Loucy (cell line): ENCODE data around the gene ART4.

Experiments used
- H2AFZ ChIP-seq: fragments of 200-600 bp; sonication (generic); 2 replicates; pipeline ENCODE4 v1.6.0; 2016; ENCODE audit warnings: antibody characterized with exemption, mild to moderate bottlenecking, low read length, moderate library complexity
- H3F3A ChIP-seq: fragments of 200-600 bp; 2 replicates; pipeline ENCODE4 v1.6.0; 2016; ENCODE audit warnings: antibody characterized with exemption, low read depth, mild to moderate bottlenecking
- H3K27me3 ChIP-seq: fragments of 200-600 bp; sonication (generic); 2 replicates; pipeline ENCODE4 v1.6.1; 2014; ENCODE audit warnings: low read length, mild to moderate bottlenecking; ENCODE audit not compliant: insufficient read depth, poor library complexity, severe bottlenecking
- H3K36me3 ChIP-seq: fragments of 200-600 bp; sonication (generic); 2 replicates; pipeline ENCODE4 v1.6.1; 2016; ENCODE audit warnings: low read length; ENCODE audit not compliant: insufficient read depth
- H3K4me1 ChIP-seq: fragments of 200-600 bp; sonication (generic); 2 replicates; pipeline ENCODE4 v1.5.1; 2014; ENCODE audit warnings: low read length, mild to moderate bottlenecking; ENCODE audit not compliant: insufficient read depth, poor library complexity, severe bottlenecking
- H3K4me2 ChIP-seq: fragments of 200-600 bp; sonication (generic); 2 replicates; pipeline ENCODE4 v1.6.0; 2014; ENCODE audit warnings: antibody characterized with exemption, low read length, low read depth, mild to moderate bottlenecking; ENCODE audit not compliant: poor library complexity, severe bottlenecking
- H3K4me3 ChIP-seq: fragments of 200-600 bp; sonication (generic); 2 replicates; pipeline ENCODE4 v1.5.1; 2014; ENCODE audit warnings: low read length, mild to moderate bottlenecking, mixed read lengths; ENCODE audit not compliant: poor library complexity, severe bottlenecking
- H3K79me2 ChIP-seq: fragments of 200-600 bp; sonication (generic); 2 replicates; pipeline ENCODE4 v1.6.1; 2014; ENCODE audit warnings: low read length; ENCODE audit not compliant: insufficient read depth
- H3K9ac ChIP-seq: fragments of 200-600 bp; sonication (generic); 2 replicates; pipeline ENCODE4 v1.6.0; 2014; ENCODE audit warnings: mild to moderate bottlenecking, low read depth, low read length, moderate library complexity; ENCODE audit not compliant: poor library complexity, severe bottlenecking
- H3K9me2 ChIP-seq: fragments of 200-600 bp; sonication (generic); replicated peaks from 2 replicates; pipeline ENCODE4 v1.6.1; 2016; ENCODE audit warnings: low read depth, low read length, mixed read lengths
- H3K9me3 ChIP-seq: fragments of 200-600 bp; sonication (generic); 2 replicates; pipeline ENCODE4 v1.6.1; 2014; ENCODE audit warnings: mild to moderate bottlenecking, antibody characterized with exemption, low read length, low read depth; ENCODE audit not compliant: insufficient read depth
- H4K20me1 ChIP-seq: fragments of 200-600 bp; sonication (generic); 2 replicates; pipeline ENCODE4 v1.6.0; 2014; ENCODE audit warnings: antibody characterized with exemption, low read length, mild to moderate bottlenecking; ENCODE audit not compliant: insufficient read depth, poor library complexity, severe bottlenecking
- EZH2phosphoT487 ChIP-seq: fragments of 200-600 bp; IDR thresholded peaks from 2 replicates; pipeline ENCODE4 v1.6.1; 2018; ENCODE audit warnings: antibody characterized with exemption, mild to moderate bottlenecking, moderate library complexity, borderline replicate concordance
- TF ChIP-seq, protein P1 (sequence below): fragments of 200-600 bp; sonication (generic); conservative IDR thresholded peaks from 2 replicates; pipeline ENCODE4 v1.5.1; 2014; ENCODE audit warnings: mild to moderate bottlenecking, antibody characterized with exemption, low read length

ART4 gene

DNA sequence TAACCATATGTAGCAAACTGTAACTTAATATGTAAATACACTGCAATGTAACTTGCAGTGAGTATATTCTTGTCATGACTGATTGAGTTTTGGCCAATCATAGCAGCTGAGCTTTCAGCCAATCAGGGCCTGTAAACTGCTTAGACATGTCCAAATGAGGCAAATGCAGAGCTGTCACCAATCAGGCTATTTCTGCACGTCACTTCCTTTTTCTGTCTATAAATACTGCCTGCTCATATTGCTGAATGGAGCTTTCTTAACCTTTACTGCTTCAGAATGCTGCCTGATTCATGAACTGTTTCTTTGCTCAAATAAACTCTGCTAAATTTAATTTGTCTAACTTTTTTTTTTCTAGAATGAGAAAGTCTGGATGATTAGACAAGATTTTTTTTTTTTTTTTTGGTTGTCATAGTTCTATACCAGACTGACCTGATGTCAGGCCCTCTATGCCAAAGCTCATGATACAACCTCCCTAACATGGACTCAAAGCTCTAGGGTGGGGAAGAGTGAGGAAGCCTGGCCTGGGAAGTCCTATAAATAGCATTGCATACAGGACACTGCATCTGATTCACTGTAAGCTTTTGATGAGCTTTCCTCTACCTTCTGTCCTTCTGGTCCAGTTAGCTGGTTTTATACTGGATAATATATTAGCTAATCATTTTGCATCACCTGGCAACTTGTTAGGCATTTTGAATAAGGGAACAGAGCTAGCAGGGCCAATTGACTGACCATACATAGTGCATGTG, 30.3 kb upstream of the ART4 start:
- Histone ChIP-seq H4K20me1 (no peaks in the 10 kb centered on the region), H3K9me2 (no peaks in the 10 kb centered on the region), H3K79me2 (no peaks in the 10 kb centered on the region), H3K4me2 (peak overlapping the region; percentile 15), H3F3A (no peaks in the 10 kb centered on the region), H3K4me3 (no peak overlapping the region), H3K27me3 (no peaks in the 10 kb centered on the region), H3K9me3 (no peaks in the 10 kb centered on the region), H3K4me1 (peaks cover 23% of the 10 kb centered on the region), H3K36me3 (no peaks in the 10 kb centered on the region), H2AFZ (peak overlapping the region; percentile 16; the same call in 1 of the 2 replicates), H3K9ac (no peak overlapping the region)
- TF ChIP-seq EZH2phosphoT487, result no peak

DNA sequence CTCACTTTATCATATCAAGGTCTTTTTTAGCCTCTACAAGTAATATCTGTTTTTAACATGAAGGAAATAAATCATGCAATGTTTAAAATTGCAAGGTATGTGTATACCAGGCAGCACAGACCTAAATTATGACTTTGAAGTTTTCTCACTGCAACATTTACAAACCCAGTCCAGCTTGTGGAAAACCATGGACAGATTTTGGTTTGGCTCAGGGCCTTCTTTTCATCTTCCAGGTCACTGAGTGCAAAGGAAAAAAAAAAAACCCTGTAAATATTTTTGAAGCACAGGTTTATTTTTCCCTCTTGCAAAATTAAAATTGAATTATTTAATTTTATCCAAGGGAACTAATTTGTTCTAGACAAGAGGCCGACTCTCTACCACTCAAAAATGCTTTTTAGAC, 28.6 kb upstream of the ART4 start:
- H3K9me2 ChIP-seq, result no peaks in the 10 kb centered on the region
- no peaks in the 10 kb centered on the region for H3K27me3 ChIP-seq
- H4K20me1 ChIP-seq, result no peaks in the 10 kb centered on the region
- H3F3A ChIP-seq, result no peaks in the 10 kb centered on the region
- H3K79me2 ChIP-seq, result no peaks in the 10 kb centered on the region
- no peak overlapping the region for H3K4me3 ChIP-seq
- no peak overlapping the region for H3K9ac ChIP-seq
- peaks cover 23% of the 10 kb centered on the region for H3K4me1 ChIP-seq
- TF ChIP-seq, protein P1, sequence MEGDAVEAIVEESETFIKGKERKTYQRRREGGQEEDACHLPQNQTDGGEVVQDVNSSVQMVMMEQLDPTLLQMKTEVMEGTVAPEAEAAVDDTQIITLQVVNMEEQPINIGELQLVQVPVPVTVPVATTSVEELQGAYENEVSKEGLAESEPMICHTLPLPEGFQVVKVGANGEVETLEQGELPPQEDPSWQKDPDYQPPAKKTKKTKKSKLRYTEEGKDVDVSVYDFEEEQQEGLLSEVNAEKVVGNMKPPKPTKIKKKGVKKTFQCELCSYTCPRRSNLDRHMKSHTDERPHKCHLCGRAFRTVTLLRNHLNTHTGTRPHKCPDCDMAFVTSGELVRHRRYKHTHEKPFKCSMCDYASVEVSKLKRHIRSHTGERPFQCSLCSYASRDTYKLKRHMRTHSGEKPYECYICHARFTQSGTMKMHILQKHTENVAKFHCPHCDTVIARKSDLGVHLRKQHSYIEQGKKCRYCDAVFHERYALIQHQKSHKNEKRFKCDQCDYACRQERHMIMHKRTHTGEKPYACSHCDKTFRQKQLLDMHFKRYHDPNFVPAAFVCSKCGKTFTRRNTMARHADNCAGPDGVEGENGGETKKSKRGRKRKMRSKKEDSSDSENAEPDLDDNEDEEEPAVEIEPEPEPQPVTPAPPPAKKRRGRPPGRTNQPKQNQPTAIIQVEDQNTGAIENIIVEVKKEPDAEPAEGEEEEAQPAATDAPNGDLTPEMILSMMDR, result no peak
- TF ChIP-seq EZH2phosphoT487, result no peak
- no peaks in the 10 kb centered on the region for H3K9me3 ChIP-seq
- H3K36me3 ChIP-seq, result no peaks in the 10 kb centered on the region
- H3K4me2 ChIP-seq, result no peak overlapping the region
- no peak overlapping the region for H2AFZ ChIP-seq

DNA sequence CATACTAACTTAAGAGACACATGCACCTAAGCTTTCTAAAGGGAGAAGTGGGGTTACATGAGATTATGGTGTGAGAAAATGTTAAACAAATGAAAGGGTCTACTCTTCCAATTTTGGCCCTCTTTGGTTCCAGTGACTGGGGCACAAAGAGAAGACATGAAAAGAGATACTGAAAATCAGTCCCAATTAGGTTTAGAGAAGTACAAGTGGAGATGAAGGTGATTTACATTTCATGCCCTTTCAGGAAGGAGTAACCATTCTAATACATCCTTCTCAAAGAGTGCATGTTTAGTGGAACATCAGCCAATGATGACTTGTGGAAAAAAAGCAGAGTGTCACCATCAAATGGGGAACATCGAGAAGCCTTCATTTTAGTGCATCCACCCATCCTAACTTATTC, 27.9 kb upstream of the ART4 start:
- H3K4me1 ChIP-seq, result peaks cover 23% of the 10 kb centered on the region
- H3K9ac ChIP-seq, result no peak overlapping the region

More for the DNA sequence above, 27.9 kb upstream of the ART4 start:
- H3K4me2 ChIP-seq, result no peak overlapping the region
- no peaks in the 10 kb centered on the region for H3K79me2 ChIP-seq
- no peaks in the 10 kb centered on the region for H3K9me2 ChIP-seq
- no peaks in the 10 kb centered on the region for H3K9me3 ChIP-seq
- no peaks in the 10 kb centered on the region for H3K27me3 ChIP-seq
- no peak overlapping the region for H3K4me3 ChIP-seq
- TF ChIP-seq, protein P1, result no peak
- no peak for TF ChIP-seq EZH2phosphoT487
- H4K20me1 ChIP-seq, result no peaks in the 10 kb centered on the region
- no peak overlapping the region for H2AFZ ChIP-seq
- H3F3A ChIP-seq, result no peaks in the 10 kb centered on the region
- H3K36me3 ChIP-seq, result no peaks in the 10 kb centered on the region
